HG03045 (cell line): ENCODE results near the gene UROS.

ENCODE experiments used
- ATAC-seq: cut with Tn5 transposase; IDR thresholded peaks from one replicate; pipeline ENCODE4 v1.9.1; 2021; ENCODE audit warnings: mild to moderate bottlenecking, moderate library complexity; ENCODE audit not compliant: unreplicated experiment

The UROS gene

GRCh38 chr10:125795128-125795527 lies 27.9 kb downstream of the UROS start:
- no peak for ATAC-seq

GRCh38 chr10:125792342-125793300 lies 30.4 kb downstream of the UROS start:
- ATAC-seq = no peak

GRCh38 chr10:125788156-125789034 lies 34.7 kb downstream of the UROS start:
- no peak for ATAC-seq

GRCh38 chr10:125785791-125786190 lies 37.3 kb downstream of the UROS start:
- no peak for ATAC-seq

GRCh38 chr10:125783957-125784356 lies 39.1 kb downstream of the UROS start:
- ATAC-seq = peak; percentile 75

GRCh38 chr10:125783408-125783807 lies 39.6 kb downstream of the UROS start:
- ATAC-seq = no peak

- ATAC-seq = no peak
Measured at GRCh38 chr10:125782616-125783015, 40.4 kb downstream of the UROS start.

GRCh38 chr10:125782054-125782453 lies 41.0 kb downstream of the UROS start:
- no peak for ATAC-seq

- no peak for ATAC-seq
Measured at GRCh38 chr10:125781374-125781773, 41.7 kb downstream of the UROS start.

GRCh38 chr10:125779403-125780327 lies 43.4 kb downstream of the UROS start:
- ATAC-seq = no peak

- ATAC-seq = no peak
Measured at GRCh38 chr10:125778556-125778955, 44.5 kb downstream of the UROS start.

- ATAC-seq = no peak
Measured at GRCh38 chr10:125777806-125778205, 45.3 kb downstream of the UROS start.

- no peak for ATAC-seq
Measured at GRCh38 chr10:125775491-125776106, 47.5 kb downstream of the UROS start, which contains the start of gene MMP21. Gene MMP21, minus strand, starts transcription at chr10:125775821. Its CDS starts 0 bp downstream, at chr10:125775821.

GRCh38 chr10:125774581-125775191 lies 48.4 kb downstream of the UROS start:
- ATAC-seq = no peak

- no peak for ATAC-seq
Measured at GRCh38 chr10:125773687-125774543, 49.1 kb downstream of the UROS start.

- ATAC-seq = no peak
Measured at GRCh38 chr10:125772864-125773180, 50.2 kb downstream of the UROS start.

- ATAC-seq = no peak
Measured at GRCh38 chr10:125772112-125772863, 50.8 kb downstream of the UROS start.

GRCh38 chr10:125770844-125771243 lies 52.2 kb downstream of the UROS start:
- no peak for ATAC-seq
